Measurements from ENCODE around the gene RBKS. TPM values are rescaled to one million over a fixed set of nuclear protein-coding genes. Genes with fewer than 3 reads are reported as not detected.

The RBKS gene
- total RNA-seq, 1 experiment from 2014 or later, result 4.5 TPM

DNA sequence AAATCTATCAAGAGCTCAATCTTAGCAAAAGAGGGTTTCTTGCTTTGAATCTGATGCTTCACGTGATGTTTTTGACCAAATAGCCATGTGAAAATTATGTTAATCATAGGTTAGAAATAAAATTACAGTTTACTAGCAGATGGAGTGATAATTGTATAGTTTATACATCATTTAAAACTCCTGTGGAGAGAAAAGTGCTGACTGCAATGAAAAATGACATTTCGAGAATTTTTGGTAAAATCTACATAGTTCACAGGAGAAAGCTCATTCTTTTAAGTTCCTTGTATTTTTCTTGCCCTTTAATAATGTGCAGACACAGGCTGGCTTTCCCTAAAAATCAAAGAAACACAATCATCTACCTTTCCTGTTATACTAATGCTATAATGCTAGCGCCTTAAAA, 33.2 kb downstream of the RBKS start:
- intact Hi-C loops (cut with micrococcal nuclease; ENCODE audit: unreplicated experiment), result no loop called here
- no peak overlapping the region for H3K4me3 ChIP-seq
- H3F3A ChIP-seq (ENCODE audit: insufficient read depth, low read depth), result peaks cover 32% of the 10 kb centered on the region
- no peaks in the 10 kb centered on the region for H3K9me2 ChIP-seq (ENCODE audit: insufficient read depth)
- H3K27me3 ChIP-seq (ENCODE audit: insufficient read depth, low read depth), result no peaks in the 10 kb centered on the region
- peak overlapping the region; percentile 17; the same call in 1 of the 2 replicates for H3K4me2 ChIP-seq
- H3K79me2 ChIP-seq (ENCODE audit: low read depth), result no peaks in the 10 kb centered on the region
- no peaks in the 10 kb centered on the region for H3K36me3 ChIP-seq (ENCODE audit: low read depth)
- TF ChIP-seq, protein P1, sequence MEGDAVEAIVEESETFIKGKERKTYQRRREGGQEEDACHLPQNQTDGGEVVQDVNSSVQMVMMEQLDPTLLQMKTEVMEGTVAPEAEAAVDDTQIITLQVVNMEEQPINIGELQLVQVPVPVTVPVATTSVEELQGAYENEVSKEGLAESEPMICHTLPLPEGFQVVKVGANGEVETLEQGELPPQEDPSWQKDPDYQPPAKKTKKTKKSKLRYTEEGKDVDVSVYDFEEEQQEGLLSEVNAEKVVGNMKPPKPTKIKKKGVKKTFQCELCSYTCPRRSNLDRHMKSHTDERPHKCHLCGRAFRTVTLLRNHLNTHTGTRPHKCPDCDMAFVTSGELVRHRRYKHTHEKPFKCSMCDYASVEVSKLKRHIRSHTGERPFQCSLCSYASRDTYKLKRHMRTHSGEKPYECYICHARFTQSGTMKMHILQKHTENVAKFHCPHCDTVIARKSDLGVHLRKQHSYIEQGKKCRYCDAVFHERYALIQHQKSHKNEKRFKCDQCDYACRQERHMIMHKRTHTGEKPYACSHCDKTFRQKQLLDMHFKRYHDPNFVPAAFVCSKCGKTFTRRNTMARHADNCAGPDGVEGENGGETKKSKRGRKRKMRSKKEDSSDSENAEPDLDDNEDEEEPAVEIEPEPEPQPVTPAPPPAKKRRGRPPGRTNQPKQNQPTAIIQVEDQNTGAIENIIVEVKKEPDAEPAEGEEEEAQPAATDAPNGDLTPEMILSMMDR (conservative IDR thresholded peaks at IDR 0.05), result no peak
- TF ChIP-seq EZH2 (IDR thresholded peaks at IDR 0.05; ENCODE audit: low read depth), result no peak
- ChIA-PET POLR2A (ENCODE audit: unreplicated experiment) (interaction anchor here (0.7 kb wide), 1 partner anchor 13 kb away, joined by 3 read pairs; no protein-coding TSS in a partner anchor), CTCF (no interaction called here)
- no TSS peak for BruUV-seq (replicated peaks)
- no peak for DNase-seq
- H3K27ac ChIP-seq, result peak overlapping the region; percentile 73
- H4K20me1 ChIP-seq (ENCODE audit: insufficient read depth), result no peaks in the 10 kb centered on the region
- H3K9me3 ChIP-seq (ENCODE audit: insufficient read depth, low read depth), result peaks cover 3% of the 10 kb centered on the region; the same call in 1 of the 2 replicates
- no peak overlapping the region for H2AFZ ChIP-seq
- H3K4me1 ChIP-seq (replicated peaks; ENCODE audit: insufficient read depth), result peaks cover 42% of the 10 kb centered on the region

DNA sequence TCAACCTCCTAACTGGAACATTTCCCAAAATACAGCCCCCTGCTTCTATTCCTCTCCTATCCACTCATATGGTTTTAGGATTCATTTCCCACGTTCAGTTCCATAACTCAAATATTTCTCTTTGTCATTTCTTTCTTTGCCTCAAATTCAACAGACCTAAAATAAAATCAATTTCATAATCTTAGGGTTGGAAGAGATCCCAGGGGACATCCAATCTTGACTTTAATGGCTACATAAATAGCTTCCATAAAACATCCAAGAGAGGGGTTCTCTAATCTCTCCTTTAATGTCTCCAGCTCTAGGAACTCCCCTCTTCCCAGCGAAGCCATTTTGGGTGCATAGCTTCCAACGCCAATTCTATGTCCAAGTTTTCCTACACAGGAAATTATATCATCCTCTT, 33.8 kb downstream of the RBKS start:
- CTCF ChIA-PET, result no interaction called here
- H4K20me1 ChIP-seq (ENCODE audit: insufficient read depth), result no peaks in the 10 kb centered on the region
- no TSS peak for BruUV-seq (replicated peaks)

DNA sequence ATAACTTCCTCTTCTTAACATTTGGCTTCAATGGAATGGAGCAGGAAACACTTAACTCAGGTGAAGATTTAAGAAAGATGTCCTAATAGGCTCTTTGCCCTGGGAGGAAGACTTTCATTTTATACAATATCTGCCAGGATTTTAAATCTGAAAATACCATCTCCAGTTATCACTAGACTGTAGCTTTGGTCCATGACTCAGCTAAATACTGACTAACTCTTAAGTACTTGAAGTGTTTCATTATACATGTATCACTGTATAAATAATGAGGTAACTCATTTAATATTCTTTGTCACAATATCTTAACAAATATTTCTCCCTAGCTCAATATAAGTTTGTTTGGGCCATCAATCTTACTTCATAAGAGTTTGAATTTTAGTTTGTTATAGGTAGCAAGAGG, 34.7 kb downstream of the RBKS start:
- H3K9me2 ChIP-seq (ENCODE audit: insufficient read depth), result no peaks in the 10 kb centered on the region
- no peaks in the 10 kb centered on the region for H4K20me1 ChIP-seq (ENCODE audit: insufficient read depth)
- H3K4me2 ChIP-seq, result peak overlapping the region; percentile 28
- ChIA-PET CTCF (interaction anchor here (0.6 kb wide), 1 partner anchor 36 kb away, joined by 3 read pairs; no protein-coding TSS in a partner anchor), POLR2A (ENCODE audit: unreplicated experiment) (interaction anchor here (0.6 kb wide), 1 partner anchor 778 kb away, joined by 3 read pairs; no protein-coding TSS in a partner anchor)
- no peaks in the 10 kb centered on the region for H3K79me2 ChIP-seq (ENCODE audit: low read depth)
- DNase-seq, result peak in 1 of 2 experiments; percentile 83
- no peaks in the 10 kb centered on the region for H3K36me3 ChIP-seq (ENCODE audit: low read depth)
- H3K4me1 ChIP-seq (replicated peaks; ENCODE audit: insufficient read depth), result peaks cover 39% of the 10 kb centered on the region
- no TSS peak for BruUV-seq (replicated peaks)
- H3K27ac ChIP-seq, result peak overlapping the region; percentile 72
- peaks cover 3% of the 10 kb centered on the region; the same call in 1 of the 2 replicates for H3K9me3 ChIP-seq (ENCODE audit: insufficient read depth, low read depth)
- TF ChIP-seq EZH2 (IDR thresholded peaks at IDR 0.05; ENCODE audit: low read depth), result no peak
- TF ChIP-seq, protein P1 (conservative IDR thresholded peaks at IDR 0.05), result no peak
- peaks cover 27% of the 10 kb centered on the region for H3F3A ChIP-seq (ENCODE audit: insufficient read depth, low read depth)
- H3K4me3 ChIP-seq, result no peak overlapping the region
- H2AFZ ChIP-seq, result peak overlapping the region; percentile 57; the same call in 1 of the 2 replicates
- no peaks in the 10 kb centered on the region for H3K27me3 ChIP-seq (ENCODE audit: insufficient read depth, low read depth)
- intact Hi-C loops (cut with micrococcal nuclease; ENCODE audit: unreplicated experiment), result no loop called here

More for the DNA sequence above, 33.8 kb downstream of the RBKS start:
- H3K4me1 ChIP-seq (replicated peaks; ENCODE audit: insufficient read depth), result peaks cover 42% of the 10 kb centered on the region
- no peak overlapping the region for H3K4me3 ChIP-seq
- H3K36me3 ChIP-seq (ENCODE audit: low read depth), result no peaks in the 10 kb centered on the region
- peaks cover 3% of the 10 kb centered on the region; the same call in 1 of the 2 replicates for H3K9me3 ChIP-seq (ENCODE audit: insufficient read depth, low read depth)
- no peak overlapping the region for H2AFZ ChIP-seq
- no peak for TF ChIP-seq EZH2 (IDR thresholded peaks at IDR 0.05; ENCODE audit: low read depth)
- TF ChIP-seq, protein P1 (conservative IDR thresholded peaks at IDR 0.05), result no peak
- no peaks in the 10 kb centered on the region for H3K9me2 ChIP-seq (ENCODE audit: insufficient read depth)
- no peaks in the 10 kb centered on the region for H3K27me3 ChIP-seq (ENCODE audit: insufficient read depth, low read depth)
- intact Hi-C loops (cut with micrococcal nuclease; ENCODE audit: unreplicated experiment), result no loop called here
- POLR2A ChIA-PET (ENCODE audit: unreplicated experiment), result interaction anchor here (0.7 kb wide), 1 partner anchor 12 kb away, joined by 3 read pairs; no protein-coding TSS in a partner anchor
- H3F3A ChIP-seq (ENCODE audit: insufficient read depth, low read depth), result peaks cover 32% of the 10 kb centered on the region
- no peaks in the 10 kb centered on the region for H3K79me2 ChIP-seq (ENCODE audit: low read depth)
- no peak for DNase-seq
- peak overlapping the region; percentile 72; the same call in 1 of the 2 replicates for H3K27ac ChIP-seq
- H3K4me2 ChIP-seq, result no peak overlapping the region; the same call in 1 of the 2 replicates

Data from PC-9 (cell line).